Duodenal mucosa (tissue), 2 donors: Measurements from ENCODE around the gene MLC1.

Experiments
- H3K27ac ChIP-seq: one replicate; pipeline ENCODE4 v1.7.0; 2013; ENCODE audit warnings: low read depth, low read length
- H3K27me3 ChIP-seq, 2 donors: one replicate each; pipeline ENCODE4 v1.7.0; 2013; ENCODE audit warnings: low read length in 2 of 2, control low read depth in 1 of 2; ENCODE audit not compliant: insufficient read depth in 2 of 2, control insufficient read depth in 1 of 2
- H3K36me3 ChIP-seq, 2 donors: one replicate each; pipeline ENCODE4 v1.7.0; 2013; ENCODE audit warnings: low read length in 2 of 2, control low read depth in 1 of 2; ENCODE audit not compliant: insufficient read depth in 2 of 2, control insufficient read depth in 1 of 2
- H3K4me1 ChIP-seq, 2 donors: one replicate each; pipeline ENCODE4 v1.7.0; 2013; ENCODE audit warnings: low read length in 2 of 2, control low read depth in 1 of 2; ENCODE audit not compliant: insufficient read depth in 2 of 2, control insufficient read depth in 1 of 2
- H3K4me3 ChIP-seq, 2 donors: one replicate each; pipeline ENCODE4 v1.7.0; 2013; ENCODE audit warnings: low read length in 2 of 2, low read depth in 1 of 2
- H3K9ac ChIP-seq, 2 donors: one replicate each; pipeline ENCODE4 v1.7.0; 2013; ENCODE audit warnings: low read length in 2 of 2, low read depth in 1 of 2
- H3K9me3 ChIP-seq, 2 donors: one replicate each; pipeline ENCODE4 v1.7.0; 2013; ENCODE audit warnings: low read length in 2 of 2, control low read depth in 1 of 2; ENCODE audit not compliant: control insufficient read depth in 1 of 2

The MLC1 gene

DNA sequence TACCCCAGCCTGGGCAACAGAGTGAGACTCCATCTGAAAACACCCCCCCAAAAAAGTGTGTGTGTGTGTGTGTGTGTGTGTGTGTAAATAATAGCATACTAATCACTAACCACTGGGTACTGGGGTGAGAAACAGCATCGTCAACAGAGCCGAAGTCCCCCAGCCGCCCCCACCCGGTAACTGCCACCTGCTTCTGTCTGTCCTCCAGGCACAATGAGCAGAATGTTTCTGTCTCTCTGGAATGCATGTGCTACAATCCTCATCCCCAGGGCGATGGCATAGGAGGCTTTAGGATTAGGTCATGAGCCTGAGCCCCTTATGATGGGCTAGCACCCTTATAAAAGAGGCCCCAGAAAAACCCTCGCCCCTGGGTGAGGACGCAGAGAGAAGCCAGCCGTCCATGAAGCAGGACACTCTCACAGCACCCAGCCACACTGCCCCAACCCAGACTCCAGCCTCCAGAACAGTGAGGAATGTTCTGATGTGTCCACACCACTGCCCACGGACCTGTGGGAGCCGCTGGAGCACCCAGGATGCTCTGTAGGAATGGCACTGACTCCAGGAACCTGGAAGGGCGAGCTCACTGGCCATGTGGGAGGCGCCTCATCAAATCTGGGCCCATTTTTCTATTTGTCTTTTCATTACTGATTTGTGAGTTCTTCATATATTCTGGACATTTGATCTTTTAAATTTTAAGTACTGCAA is 37.0 kb downstream of the MLC1 start:
- H3K36me3 ChIP-seq: no peaks in the 10 kb centered on the region
- no peak overlapping the region for H3K9ac ChIP-seq
- no peaks in the 10 kb centered on the region for H3K27me3 ChIP-seq
- no peak overlapping the region for H3K4me3 ChIP-seq
- no peak overlapping the region for H3K27ac ChIP-seq
- H3K9me3 ChIP-seq: no peaks in the 10 kb centered on the region
- H3K4me1 ChIP-seq: no peaks in the 10 kb centered on the region

DNA sequence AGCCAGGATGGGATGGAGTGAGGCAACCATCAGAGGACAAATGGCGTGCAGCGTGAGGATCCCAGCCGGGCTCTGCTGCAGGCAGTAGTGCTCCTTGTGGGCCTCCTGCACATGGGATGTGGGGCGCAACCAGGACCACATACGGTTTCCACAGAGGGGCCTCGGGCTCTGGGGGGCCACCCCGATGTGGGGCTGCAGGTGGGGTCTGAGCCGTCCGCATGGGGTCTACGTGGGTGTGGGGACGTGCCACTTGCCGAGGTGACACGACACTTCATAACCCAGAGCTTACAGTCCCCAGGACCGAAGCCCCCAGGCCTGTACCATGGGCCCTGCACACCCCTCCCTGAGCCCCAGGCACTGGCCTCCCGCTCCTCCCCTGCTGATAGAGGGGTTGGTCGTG is 37.9 kb downstream of the MLC1 start:
- H3K27me3 ChIP-seq: no peaks in the 10 kb centered on the region
- H3K27ac ChIP-seq: no peak overlapping the region
- no peak overlapping the region for H3K4me3 ChIP-seq

DNA sequence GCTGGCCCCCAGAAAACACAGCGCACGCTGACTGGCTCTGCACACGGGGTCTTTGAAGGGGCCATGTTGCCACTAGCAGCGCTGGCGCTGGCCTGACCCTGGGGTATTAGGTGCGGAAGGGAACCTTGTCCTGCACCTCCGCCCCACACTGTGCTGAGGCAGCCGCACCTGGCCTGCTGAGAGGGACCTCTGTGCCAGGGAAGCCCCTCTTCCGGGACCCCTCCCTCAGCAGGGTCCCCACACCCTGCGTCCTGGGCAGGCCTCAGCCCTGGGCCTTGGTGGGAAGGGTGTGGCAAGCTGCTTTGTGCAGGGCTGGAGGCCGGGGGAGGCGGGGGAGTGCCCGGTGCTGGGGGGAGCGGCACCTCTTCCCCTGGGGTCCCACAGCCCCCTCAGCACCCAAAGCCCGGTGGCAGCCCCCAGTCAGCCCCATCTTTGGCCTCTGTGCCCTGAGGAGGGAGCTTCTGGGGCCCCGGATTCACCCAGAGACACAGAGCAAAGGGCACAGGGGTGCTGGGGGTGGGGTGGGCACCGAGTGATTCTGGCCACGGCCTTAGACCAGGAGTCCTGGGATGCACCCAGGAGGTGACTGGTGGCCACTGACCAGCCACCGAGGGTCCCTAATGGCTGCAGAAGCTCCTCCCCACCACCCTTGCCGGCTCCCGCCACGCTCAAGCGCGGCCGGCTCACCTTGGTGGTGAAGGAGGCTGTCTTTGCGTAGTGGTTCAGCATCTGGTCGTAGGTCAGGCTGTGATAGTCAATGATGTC is 38.6 kb downstream of the MLC1 start:
- H3K4me3 ChIP-seq: no peak overlapping the region
- no peak overlapping the region for H3K27ac ChIP-seq
- H3K27me3 ChIP-seq: no peaks in the 10 kb centered on the region
- no peaks in the 10 kb centered on the region for H3K4me1 ChIP-seq
- H3K36me3 ChIP-seq: no peaks in the 10 kb centered on the region
- H3K9me3 ChIP-seq: no peaks in the 10 kb centered on the region
- H3K9ac ChIP-seq: no peak overlapping the region

More for the DNA sequence above, 37.9 kb downstream of the MLC1 start:
- H3K4me1 ChIP-seq: no peaks in the 10 kb centered on the region
- H3K36me3 ChIP-seq: no peaks in the 10 kb centered on the region
- H3K9ac ChIP-seq: no peak overlapping the region
- no peaks in the 10 kb centered on the region for H3K9me3 ChIP-seq

DNA sequence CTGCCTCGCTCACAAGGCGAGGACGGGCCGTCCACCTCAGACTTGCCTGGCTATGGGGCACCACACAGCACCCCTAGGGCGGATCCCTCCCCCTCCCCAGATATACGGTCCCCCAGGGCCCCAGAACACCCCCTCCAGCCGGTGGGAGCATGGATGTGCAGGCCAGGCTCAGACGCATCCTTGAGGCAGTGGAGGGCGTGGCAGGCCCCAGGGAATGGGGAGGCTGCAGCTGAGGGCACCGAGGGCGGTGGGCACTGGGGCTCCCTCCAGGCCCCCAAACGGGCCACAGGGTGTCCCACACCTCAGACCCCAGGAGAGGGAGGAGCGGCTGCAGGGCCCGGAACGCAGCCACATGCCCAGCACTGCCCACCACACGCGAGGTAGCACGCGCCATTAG is 39.2 kb downstream of the MLC1 start:
- H3K4me3 ChIP-seq: no peak overlapping the region
- H3K9me3 ChIP-seq: no peaks in the 10 kb centered on the region
- H3K27me3 ChIP-seq: no peaks in the 10 kb centered on the region
- no peaks in the 10 kb centered on the region for H3K4me1 ChIP-seq
- H3K36me3 ChIP-seq: no peaks in the 10 kb centered on the region
- no peak overlapping the region for H3K27ac ChIP-seq
- no peak overlapping the region for H3K9ac ChIP-seq

DNA sequence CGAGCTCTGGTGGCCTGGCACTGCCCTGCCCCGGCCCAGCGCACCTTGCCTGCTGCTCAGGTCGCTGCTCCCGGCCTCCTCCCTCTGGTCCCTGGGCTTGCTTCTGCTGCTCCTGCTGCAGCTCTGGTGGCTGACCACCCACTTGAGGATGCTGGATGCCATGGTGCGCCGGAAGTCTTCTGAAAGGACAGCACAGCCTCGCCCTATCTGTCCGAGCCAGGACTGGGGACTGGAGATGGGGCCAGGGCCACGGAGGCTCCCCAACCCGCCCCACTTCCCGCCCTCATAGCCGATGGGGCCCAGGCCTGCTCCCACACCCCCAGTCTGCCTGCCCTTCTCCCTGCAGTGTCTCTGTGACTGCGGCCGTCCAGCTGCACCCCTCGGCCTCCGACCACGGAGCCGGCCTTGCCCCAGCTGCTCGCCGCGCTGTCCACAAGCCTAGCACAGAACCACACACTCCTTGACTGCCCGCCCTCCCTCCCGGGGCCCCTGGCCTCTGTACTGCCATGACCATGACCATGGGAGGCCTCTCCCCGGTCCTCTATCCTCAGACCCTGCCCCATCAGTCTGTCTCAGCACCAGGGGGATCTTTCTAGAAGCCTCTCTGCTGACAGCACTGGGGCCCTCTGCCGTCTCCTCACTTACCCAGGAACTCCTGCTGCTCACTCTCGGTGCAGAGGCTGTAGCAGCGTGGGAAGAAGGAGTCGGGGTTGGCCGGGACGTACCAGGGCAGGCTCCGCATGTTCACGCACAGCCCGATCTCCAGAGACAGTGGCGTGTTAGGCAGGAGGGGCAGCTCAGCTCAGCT is 39.8 kb downstream of the MLC1 start:
- H3K9me3 ChIP-seq: no peaks in the 10 kb centered on the region
- H3K27ac ChIP-seq: no peak overlapping the region
- no peaks in the 10 kb centered on the region for H3K27me3 ChIP-seq
- H3K4me1 ChIP-seq: no peaks in the 10 kb centered on the region
- H3K9ac ChIP-seq: no peak overlapping the region
- H3K36me3 ChIP-seq: no peaks in the 10 kb centered on the region
- H3K4me3 ChIP-seq: no peak overlapping the region

DNA sequence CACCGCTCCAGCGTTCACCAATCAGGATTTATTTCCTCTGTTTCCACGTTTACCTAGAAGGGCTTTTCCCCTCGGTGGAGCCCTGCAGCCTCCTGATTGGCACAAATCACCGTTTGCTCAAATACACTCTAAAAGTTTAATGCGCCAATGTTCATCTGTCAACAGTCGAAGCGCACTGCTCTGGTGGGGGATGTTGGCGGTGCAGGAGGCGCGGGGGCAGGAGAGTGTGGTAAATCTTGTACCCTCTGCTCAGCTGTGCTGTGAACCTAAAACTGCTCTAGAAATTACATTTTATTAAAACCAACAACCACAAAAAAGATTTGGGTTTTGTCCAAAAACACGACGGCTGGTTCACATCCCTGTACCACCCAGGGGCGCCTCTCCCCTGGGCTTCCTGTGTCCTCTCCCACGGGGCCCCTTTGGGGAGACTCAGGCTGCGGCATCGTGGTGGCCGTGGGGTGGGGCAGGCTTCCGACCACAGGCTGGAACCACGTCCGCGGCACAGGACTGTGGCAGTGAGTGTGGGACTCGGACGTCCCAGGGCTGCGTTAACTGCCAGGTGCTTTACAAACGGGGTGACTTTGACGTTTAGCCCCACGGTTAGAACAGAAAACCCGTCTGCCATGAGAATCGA is 40.6 kb downstream of the MLC1 start:
- peaks cover 0 to 4% of the 10 kb centered on the region in 2 donors for H3K27me3 ChIP-seq
- H3K4me1 ChIP-seq: no peaks in the 10 kb centered on the region
- H3K4me3 ChIP-seq: no peak overlapping the region
- no peaks in the 10 kb centered on the region for H3K36me3 ChIP-seq
- H3K27ac ChIP-seq: no peak overlapping the region
- peaks cover 0 to 3% of the 10 kb centered on the region in 2 donors for H3K9me3 ChIP-seq
- H3K9ac ChIP-seq: no peak overlapping the region

DNA sequence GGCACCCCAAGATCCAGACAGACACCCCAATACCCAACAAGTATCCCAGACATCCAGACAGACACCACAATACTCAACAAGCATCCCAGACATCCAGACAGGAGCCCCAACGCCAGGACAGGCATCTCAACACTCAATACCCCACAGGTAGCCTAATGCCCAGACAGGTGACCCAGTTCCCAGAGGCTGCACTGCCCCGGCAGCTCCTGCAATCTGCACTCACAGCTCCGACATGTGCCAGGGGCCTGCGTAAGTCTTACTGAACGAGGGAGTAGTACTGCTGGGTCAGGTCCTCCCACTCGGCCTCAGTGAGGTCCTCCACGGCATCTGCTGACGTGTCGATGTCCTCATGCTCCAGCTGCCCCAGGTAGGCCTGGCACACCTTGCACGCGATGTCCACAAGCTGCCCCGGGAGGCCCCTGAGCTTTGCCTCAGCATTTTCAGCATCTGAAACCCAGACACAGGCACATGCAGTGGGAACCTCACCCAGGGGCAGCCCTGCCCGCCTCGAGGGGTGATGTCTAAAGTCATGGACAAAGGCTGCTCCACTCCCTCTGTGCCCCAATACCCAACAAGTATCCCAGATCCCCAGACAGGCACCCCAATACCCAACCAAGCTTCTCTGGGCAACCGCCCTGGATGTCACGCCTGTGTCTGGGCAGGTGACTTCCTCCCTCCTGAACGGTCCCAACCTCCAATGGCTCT is 43.7 kb downstream of the MLC1 start:
- H3K4me1 ChIP-seq: no peaks in the 10 kb centered on the region
- H3K27me3 ChIP-seq: peaks cover 0 to 4% of the 10 kb centered on the region in 2 donors
- H3K4me3 ChIP-seq: no peak overlapping the region
- no peak overlapping the region for H3K27ac ChIP-seq
- peaks cover 0 to 3% of the 10 kb centered on the region in 2 donors for H3K9me3 ChIP-seq
- H3K9ac ChIP-seq: no peak overlapping the region
- no peaks in the 10 kb centered on the region for H3K36me3 ChIP-seq

DNA sequence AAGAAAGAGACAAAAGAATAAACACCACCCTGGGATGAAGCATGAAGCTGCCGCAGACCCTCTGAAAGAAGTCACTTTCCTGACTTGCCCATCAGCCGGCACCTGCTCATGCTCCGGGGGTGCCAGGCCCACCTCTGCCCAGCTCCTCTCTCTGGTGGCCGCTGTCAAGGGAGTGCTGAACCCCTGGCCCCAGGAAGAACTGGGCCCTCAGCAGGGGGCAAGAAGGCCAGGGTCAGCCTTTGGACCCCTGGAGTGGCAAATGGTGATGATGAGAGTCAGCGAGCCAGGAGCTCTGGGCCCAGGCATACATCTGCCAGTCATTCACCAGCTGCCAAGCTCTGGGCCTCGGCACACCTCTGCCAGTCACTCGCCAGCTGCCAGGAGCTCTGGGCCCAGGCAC is 44.5 kb downstream of the MLC1 start:
- no peak overlapping the region for H3K27ac ChIP-seq
- no peak overlapping the region for H3K9ac ChIP-seq
- H3K9me3 ChIP-seq: peaks cover 0 to 3% of the 10 kb centered on the region in 2 donors
- no peaks in the 10 kb centered on the region for H3K4me1 ChIP-seq
- peaks cover 0 to 4% of the 10 kb centered on the region in 2 donors for H3K27me3 ChIP-seq
- no peaks in the 10 kb centered on the region for H3K36me3 ChIP-seq
- H3K4me3 ChIP-seq: no peak overlapping the region

DNA sequence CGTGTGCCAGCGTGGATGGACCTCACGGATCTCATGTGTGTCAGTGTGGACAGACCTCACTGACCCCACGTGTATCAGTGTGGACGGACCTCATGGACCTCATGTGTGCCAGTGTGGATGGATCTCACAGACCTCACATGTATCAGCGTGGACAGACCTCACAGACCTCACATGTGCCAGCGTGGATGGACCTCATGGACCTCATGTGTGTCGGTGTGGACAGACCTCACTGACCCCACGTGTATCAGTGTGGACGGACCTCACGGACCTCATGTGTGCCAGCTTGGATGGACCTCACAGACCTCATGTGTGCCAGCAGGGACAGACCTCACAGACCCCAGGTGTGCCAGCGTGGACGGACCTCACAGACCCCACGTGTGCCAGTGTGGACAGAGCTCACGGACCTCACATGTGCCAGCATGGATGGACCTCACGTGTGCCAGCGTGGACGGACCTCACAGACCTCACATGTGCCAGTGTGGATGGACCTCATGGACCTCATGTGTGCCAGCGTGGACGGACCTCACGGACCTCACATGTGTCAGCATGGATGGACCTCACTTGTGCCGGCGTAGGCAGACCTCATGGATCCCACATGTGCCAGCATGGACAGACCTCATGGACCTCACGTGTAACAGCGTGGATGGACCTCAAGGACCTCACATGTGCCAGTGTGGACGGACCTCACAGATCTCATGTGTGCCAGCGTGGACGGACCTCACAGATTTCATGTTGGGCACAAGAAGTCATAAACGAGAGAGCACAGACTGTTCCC is 45.4 kb downstream of the MLC1 start:
- Histone ChIP-seq H3K36me3 (no peaks in the 10 kb centered on the region), H3K4me3 (no peak overlapping the region), H3K9ac (no peak overlapping the region), H3K27ac (no peak overlapping the region), H3K27me3 (peaks cover 0 to 4% of the 10 kb centered on the region in 2 donors), H3K4me1 (no peaks in the 10 kb centered on the region), H3K9me3 (peaks cover 0 to 3% of the 10 kb centered on the region in 2 donors)
